HG03045 (cell line): ENCODE data around the gene SLC22A23.

Experiments
- ATAC-seq: cut with Tn5 transposase; IDR thresholded peaks from one replicate; pipeline ENCODE4 v1.9.1; 2021; ENCODE audit warnings: mild to moderate bottlenecking, moderate library complexity; ENCODE audit not compliant: unreplicated experiment

SLC22A23 gene

DNA sequence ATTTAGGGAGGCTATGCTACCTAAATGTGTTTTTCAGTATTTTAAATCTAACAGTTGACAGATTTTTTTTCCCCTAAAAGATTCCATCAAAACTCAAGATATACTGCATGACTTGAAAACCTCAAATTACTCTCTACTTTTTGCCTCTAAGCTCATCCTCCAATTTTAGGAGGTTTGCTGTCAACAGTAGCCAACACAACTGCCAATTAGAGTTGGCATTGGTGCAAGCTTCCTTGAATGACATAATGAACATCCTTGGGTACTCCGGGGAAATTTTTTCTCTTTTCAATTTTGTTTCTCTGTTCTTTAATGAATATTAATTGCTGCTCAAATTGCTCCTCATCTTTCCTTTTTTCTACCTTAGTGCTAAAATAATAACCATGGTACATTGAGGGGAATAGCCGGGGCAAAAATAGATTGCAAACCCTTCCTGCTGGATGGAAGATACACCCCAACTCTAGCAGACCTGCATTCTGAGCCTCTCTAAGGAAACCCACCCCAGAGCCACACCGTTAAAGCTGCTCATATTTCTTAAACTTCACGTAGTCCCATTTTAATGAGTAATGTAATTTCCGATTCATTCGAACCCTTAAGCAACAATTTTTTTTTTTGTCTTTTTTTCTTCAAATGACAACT is 34.3 kb downstream of the SLC22A23 start:
- ATAC-seq, result no peak

DNA sequence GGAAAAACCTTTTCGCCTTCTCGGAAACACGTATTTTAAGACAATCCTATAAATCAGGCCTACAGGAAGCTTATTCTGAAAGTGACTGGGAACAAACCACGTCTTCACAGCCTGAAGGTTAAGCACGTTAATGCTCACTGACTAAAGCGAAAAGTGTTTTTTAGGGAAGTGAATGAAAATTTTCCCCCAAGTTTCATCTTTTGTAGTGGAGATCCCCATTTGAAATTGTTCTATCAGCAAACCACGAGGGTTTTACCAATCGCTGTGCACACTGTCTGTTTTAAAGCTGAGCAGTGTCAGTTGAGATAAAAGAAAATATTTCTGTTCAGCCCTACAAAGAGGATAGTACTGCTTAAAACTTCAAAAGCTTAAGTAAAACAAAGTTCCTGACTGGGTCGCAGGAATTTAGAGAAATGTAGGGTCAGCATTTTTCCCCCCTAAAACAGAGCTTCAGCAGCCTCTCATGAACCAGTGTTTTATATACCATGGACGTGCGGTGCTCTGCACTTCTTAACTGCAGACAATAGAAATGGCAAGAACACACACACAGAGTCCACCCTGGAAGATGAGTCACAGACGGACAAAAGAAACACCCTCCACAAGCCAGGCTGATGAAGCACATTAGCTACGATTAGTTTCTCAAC is 34.9 kb downstream of the SLC22A23 start:
- no peak for ATAC-seq

DNA sequence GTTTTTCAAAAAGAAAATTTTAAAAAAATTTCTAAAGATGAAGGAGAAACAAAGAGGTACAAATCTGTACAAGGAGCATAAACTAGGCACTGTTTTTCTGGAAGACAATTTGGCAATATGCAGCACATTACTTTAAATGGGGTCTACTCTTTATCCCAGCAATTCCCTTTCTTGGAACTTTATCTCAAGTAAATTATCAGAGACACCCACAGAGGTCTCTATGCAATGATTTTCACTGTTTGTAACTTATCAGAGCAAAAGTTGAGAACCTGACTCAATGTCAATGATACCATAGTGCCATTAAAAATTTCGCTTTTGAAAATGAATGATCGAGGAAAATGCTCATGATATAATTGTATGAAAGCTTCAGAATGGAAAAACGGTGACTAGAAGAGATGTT is 35.7 kb downstream of the SLC22A23 start:
- ATAC-seq, result no peak

DNA sequence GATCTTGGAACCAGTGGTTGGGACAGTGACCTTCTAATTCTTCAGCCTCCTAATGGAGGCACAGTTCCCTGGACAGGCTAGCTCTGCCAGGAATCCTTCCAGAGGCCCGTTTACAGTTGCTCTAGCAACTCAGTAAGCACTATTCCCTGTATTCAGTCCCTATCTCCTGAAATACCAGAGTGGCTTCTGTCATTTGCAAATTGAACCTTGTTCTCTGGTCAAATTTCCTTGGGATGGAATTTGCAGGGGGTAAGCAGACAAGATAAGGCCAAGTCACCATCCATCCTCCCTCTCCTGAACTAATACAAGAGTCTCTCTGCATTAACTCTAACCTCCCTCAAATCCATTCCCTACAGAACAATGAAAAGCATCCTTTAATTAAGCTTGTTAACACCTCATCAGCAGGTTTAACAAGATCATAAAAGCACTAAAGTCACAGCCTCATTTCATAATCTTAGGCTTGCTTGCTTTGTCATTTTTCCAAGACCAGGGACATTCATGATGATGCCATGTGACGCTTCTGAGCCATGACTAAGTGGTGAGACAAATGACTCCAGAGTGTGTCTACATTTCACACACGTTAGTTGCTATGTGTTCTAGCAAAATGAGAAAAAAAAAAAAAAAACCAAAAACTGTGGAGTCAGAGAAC is 37.1 kb downstream of the SLC22A23 start:
- ATAC-seq, result no peak

DNA sequence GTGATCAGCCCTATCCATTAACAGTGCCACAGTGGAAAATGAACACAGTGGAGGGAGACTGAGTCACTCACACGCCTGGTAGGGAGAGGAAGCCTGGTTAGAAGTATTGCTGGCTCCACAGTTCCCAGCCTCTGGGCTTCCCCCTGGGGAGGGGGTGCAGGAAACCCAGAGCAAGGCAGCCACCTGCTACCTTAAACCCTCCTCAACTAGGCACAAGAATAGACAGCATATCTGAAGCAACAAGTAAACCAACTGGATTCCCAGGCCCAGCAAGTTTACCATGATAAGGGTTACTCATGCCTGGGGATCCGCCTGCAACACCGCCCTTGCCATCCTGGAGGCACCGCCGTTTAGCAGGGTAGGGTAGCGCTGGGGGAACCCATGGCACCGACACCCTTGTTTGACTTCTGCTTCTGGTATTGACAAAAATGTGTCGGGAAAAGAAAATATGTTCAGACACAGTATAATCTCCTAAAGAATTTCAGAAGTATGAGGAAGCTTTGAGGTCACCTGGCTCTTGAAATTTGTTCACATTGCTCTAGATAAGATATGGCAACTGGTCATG is 38.3 kb downstream of the SLC22A23 start:
- ATAC-seq, result no peak

DNA sequence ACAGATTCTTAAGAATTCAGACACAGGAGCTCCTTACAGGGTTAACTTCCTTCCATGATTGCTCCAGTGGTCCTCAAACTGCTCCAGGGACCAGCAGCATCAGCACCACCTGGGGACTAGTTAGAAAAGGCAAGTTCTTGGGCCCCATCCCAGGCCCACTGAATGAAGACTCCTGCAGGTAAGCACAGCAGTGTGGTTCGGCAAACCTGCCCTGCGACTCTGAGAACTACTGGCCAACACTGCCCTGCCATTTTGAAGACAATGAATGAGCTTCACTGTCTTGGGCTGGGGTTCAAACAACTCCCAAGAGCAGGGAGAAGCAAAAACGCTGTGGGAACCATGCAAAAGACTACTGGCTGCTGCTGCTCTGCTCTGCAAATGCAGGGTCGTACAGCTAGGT is 39.4 kb downstream of the SLC22A23 start:
- ATAC-seq, result no peak

DNA sequence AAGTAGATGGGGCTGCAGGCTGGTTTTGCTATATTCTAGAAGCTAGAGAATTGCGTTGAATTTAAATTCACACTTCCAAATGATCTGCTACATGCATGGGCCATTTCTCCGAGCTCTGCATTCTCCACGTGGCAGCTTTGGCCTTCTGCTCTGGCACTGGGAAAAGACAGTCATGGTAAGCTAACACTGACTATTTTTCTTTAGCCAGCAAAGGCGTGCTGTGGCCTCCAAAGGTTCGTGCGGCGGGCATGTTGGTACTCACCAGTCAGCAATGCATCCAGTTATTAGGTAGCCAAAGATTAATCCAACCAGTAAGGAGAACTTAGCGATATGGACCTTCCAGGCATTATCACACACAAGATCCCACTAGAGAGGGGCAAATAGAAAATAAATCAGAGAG is 41.4 kb downstream of the SLC22A23 start:
- ATAC-seq, result no peak

DNA sequence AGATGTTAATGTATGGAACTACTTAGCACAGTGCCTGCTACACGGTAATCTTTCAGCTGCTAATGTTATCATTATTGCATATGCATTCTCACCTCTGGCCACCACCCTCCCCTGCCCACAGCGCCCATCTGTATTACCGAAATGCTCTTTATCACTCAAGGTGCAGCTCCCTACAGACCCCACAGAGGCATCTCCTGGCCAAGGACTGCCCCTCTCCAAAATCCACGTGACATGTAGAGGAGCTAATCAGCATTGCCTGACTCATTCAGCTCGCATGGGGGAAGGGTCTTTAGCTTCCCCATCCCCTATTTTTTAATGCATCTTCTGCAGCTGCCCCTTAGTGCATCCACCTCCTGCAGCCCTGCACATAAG is 41.8 kb downstream of the SLC22A23 start:
- ATAC-seq, result no peak

DNA sequence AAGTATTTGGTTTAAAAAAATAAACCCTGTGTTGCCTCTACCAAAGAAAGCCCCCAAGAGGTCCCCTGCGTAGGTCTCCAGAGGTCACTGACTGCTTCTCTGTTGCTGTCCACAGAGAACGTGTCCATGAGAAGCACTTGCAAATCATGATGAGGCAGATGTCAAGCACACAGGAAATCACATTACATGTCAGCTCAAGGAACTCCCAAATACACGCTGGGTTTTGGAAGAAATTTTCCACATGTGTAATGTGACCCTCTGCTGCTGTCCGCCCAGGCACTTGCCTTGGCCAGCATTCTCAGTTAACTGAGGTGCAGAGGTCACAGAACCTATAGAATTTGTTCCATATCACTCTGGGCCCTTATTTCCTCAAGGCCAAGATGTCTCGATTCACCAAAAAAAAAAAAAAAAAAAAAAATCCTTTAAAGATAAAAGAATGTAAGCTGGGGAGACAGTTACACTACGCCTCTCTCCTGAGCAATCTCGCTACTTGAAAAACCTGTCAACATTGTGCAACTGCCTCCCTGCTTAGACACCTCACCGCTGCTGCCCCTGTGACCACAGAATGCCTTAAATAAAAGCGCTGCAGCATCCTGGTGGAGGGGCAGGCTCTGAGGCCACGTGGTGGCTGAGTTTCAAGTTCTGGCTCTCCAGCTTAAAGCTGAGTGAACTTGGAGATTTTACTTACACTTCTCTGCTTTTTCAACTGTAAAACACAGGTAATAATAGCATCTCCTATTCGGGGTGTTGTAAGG is 42.3 kb downstream of the SLC22A23 start:
- no peak for ATAC-seq

DNA sequence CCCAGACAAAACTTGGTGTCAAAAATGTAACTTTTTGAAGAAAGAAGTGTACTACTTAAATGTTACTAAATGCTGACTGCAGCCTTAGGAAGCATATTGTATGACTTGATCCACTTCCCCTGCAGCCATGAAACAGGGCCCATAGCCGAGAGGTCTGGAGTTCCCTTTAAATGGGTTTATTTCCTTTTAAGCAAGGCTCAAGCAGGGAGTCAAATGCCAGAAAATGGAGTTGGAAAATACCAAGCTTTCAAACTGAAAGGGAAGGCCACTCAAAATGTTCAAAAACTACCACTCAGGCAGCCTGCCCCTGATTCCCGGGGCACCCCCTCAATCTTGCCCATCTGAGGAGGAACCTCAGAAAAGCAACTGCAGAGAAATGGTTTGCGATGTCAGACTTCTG is 43.3 kb downstream of the SLC22A23 start:
- ATAC-seq, result no peak

DNA sequence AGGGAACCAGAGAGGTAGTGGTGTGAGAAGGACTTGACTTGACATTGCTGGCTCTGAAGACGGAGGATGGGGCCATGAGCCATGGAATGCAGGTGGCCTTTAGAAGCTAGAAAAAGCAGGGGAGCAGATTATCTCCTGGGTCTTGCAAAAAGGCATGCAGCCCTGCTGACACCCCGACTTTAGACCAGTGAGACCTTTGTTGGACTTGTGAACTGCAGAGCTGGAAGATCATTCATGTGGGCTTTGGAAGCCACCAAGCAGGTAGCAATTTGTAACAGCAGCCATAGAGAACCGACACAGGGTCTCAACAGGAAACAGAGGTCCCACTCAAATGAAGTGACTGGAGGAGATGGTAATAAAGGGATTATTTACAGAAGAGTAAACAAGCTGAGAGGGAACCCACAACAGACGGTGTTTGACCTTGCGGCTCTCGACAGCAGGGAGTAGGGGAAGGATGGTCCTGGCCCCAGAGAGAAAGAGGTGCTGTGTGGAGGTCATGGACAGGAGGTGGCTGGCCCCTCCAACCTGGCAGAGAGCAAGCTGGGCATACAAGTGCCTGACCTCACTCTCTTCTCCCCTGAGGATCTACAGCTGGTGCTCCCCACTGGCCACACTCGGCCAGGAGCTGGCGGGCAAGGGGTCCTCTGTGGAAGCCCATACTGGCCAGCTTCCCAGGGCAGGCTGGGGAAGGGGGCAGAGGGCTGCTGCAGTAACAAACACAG is 43.9 kb downstream of the SLC22A23 start:
- no peak for ATAC-seq

DNA sequence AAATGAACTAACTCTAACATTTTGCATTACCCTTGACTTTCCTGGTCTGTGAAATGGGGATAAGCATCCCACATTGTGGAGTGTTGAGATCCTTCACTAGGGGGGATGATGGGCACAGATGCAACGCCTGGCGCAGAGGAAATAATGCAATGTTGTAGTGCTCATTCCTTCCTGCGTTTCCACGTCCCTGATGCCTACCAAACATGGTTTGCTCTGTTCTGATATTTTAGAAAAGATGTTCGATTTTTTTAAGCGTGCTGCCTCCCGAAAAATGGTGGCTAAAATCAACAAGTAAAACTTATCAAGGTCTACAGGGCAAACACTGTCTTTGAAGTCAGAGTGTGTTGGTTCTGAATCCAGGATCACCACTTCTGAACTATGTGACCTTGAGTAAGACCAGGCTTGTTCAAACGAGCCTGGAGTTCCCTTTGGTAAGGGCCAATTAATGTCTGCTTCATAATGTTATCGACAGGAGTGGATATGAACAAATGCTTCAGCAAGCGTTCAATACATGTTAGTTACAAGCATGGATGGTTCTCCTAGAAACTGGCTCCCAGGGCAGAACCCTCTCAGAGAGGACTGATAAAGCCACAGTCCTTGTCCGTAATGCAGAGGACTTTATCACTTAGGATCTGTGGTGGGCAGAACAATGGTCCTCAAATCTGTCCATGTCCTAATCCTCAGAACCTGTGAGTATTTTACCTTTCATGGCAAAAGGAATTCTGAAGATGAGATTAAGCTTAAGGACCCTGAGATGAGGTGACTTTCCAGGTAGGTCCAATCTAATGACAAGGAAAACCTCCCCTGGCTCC is 44.7 kb downstream of the SLC22A23 start:
- no peak for ATAC-seq

DNA sequence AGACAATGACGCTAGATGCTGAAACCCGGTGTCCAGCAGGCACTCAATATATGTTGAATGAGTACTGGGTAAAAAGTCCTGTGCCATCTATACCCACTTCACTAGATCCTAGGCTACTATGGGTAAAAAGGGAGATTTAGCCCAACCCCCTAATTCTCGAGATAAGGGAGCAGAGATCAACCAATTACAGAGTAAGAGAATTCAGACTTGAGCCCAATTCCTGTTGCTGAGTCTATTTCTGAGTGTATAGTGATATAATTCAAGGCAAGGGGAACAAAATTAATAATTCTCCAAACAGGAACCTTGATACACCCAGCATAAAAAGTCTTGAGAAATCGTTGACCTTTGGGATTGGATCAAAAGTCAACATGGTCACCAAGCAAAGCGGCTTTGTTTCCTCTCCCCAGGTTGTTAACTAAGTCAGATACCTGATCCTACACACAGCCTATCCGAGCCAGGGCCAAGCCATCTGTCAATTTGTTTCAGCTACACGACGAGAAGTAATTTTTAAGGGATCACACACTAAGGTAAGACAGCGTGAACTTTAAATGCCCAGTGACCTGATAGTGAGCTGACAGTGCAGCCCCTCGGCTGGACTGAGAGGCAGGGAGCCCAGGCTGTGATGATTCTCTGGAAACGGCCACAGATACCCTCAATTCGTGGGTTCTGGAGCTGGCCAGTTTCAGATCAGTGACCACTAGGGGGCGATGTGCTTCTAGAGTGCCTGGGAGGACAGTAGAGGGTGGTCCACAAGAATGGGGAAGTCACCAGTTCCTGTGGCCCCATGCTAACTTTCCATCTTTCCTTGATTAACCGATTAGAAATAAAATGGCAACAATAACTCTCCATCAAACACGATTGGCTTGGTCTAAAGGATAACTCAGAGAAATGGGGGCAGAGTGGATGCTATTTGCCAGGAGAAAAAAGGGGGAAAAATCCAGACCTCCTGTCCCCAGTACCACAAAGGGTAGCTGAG is 46.2 kb downstream of the SLC22A23 start:
- no peak for ATAC-seq

DNA sequence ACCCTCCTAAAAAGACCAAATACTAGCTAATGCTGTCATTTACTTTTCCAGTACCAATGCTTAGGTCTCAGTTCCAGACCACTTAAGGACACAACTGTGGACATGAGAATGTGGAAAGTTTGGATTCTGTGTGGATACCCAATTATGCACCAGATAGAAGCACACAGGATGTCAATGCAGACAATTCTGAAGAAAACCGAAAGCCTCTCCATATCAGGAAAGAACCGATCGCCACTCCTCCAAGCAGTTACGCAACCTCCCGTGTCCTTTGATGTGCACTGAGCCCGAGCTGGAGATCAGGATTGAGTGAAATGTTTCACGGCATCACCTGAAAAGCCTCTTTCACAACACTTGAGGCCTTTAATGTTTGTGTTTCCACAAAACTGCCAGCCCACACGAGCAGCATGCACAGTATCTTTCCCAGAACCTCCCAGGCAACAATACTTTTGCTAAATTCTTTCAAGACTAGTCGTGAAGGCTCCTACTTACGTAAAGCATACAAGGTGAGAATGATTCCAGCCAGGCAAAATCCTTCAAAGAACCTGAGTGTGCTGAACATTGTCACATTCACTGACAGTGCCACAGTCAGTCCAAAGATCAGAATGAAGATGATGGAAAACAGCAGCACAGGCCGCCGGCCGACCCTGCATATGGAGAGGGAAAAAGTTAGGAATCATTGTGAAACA is 47.0 kb downstream of the SLC22A23 start:
- no peak for ATAC-seq

DNA sequence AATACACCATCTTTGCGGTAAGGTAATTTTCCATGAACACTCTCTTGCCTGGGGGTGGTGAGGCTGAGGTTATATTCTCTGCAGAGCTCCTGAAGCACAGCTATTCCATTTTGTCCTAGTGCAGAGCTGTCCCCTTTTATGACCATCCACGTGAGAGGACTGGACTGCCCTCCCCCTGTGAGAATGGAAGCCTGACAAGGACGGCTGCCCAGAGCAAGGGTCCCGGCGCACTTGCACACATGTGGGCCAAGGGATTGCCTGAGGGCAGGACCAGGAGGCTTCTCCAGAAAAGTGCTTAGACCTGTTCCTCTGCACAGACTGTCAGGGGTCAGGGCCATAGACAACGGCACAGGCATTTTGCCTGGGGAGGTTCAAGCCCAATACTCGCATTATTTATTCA is 48.2 kb downstream of the SLC22A23 start:
- ATAC-seq, result no peak

DNA sequence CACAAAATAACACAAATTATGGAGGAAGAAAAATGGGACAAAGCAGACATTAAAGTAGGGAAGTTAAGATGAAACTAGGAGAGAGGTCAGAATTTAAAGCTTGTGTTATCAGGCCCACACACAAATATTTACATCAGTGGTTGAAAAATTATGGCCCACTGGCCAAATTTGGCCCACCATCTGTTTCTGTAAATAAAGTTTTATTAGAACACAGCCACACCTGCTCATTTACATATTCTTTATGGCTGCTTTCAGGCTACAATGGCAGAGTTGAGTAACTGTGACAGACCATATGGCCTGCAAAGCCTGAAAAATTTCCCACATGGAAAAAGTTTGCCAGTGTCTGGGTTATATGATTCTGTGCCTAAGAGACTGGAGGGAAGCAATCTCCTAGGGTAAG is 49.0 kb downstream of the SLC22A23 start:
- ATAC-seq, result no peak

DNA sequence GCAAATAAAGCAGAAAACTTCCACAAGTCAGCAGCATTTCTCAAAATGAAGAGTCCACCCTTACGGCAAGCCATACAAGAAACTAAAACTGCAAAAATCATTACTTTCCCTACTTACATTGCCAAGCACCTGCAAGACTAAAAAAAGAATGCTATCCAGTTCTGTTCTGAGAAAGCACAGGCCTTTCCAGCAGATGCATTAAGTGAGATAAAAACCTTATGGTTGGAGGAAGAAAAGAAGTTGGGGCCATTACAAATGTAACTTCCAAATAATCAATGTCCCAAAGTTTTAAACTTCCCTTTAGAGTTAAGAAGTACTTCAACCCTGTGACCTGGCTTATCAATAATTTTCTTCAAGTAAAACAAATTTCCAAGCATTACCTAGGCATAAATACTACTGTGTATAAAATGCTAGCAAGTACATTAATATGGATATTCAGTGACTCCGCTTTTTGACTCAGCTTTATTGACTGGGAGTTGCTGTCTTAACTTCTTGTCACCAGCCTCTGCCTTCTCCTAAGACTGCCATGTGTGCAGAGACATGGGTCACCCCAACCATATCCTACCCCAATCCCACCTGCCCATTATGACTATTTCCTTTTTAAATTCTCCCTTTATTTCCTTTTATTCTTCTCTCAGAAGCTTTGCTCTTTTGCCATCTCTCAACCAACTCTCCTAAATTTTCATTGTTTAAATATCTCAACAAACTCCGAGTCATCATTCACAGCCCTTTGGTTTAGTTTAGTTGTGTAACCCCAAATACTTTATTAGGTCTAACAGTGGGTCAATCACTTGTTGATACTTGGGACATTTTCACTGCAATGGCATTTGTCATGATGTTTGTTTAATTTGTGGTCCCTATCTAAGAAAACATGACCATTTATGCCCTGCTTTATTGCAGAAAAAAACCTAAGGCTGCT is 49.7 kb downstream of the SLC22A23 start:
- ATAC-seq, result no peak
